HG02678 (cell line): ENCODE data around the gene PDZD7.

Experiments used
- ATAC-seq: cut with Tn5 transposase; IDR thresholded peaks from one replicate; pipeline ENCODE4 v1.9.1; 2021; ENCODE audit warnings: mild to moderate bottlenecking, moderate library complexity; ENCODE audit not compliant: unreplicated experiment

PDZD7 gene

DNA sequence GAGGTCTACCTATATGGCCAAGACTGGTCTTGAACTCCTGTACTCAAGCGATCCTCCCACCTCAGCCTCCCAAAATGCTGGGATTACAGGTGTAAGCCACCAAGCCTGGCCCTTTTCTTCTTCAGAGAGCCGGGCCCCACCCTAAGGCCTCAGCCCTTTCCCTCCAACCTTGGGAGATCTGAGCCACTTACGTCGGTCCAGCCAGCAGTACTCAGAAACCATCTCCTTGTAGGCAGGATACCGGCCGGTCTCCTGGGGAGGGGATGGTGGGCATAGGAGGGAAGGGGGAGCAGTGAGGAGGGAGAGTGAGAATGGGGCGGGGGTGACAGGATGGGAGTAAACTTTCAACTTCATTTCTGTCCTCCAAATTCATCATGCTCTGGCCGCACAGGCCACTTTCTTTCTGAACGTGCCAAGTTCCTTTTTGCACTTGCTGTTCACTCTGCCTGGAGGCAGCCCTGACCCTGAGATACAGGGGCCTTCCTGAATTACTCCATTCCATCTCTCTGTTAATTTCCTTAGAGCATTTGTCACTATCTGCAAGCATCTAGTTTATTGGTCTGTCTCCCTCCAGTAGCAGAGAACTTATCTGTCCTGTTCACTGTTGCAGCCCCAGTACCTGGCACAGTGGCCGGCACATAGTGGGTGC, 10.4 kb downstream of the PDZD7 start:
- ATAC-seq = no peak

DNA sequence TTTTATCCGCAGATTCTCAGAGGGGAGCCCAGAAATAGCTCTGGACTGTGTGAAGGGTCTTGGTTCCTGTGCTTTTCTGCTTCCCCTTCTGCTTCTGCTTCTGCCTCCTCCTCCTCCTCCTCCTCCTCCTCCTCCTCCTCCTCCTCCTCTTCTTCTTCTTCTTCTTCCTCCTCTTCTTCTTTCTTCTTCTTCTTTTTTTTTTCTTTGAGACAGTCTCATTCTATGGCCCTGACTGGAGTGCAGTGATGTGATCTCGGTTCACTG, 11.6 kb downstream of the PDZD7 start:
- no peak for ATAC-seq

DNA sequence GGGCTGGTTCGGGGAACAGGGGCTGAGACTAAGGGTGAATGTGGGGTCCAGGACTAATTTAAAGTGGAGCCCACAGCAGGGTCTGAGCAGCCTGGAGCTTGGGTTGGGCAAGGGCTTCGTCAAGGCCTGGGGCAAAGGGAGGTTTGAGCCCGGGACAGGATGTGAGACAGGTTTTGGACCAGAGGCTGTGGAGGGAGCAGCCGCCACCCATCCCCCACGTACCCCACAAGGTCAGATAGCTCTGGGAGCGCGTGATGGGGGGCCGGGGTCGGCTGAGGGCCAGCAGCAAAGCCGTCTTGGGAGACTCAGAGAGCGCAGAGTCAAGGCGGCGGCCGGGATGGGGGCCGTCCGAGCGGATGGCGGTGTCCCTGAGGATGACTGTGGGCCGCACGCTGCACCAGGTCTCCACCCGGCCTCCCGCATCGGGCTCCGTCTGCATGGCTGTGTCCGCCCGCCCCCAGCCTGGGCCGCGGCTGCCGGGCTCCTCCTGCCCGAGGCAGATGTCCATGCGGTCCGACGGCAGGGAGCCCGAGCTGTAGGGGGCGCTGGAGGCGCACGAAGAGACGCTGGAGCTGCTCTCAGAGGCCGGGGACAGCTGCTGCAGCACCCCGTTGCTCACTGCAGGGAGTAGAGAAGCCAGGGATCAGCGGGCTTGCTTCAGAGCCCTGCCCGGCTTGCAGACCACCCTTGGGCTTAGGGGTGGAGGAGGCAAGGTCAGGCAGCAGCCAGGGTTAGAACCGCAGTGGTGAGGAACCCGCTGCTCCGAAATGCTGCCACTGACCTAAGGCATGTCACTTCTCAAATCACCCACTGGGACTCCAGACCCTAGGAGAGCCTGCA, 12.1 kb downstream of the PDZD7 start:
- no peak for ATAC-seq

DNA sequence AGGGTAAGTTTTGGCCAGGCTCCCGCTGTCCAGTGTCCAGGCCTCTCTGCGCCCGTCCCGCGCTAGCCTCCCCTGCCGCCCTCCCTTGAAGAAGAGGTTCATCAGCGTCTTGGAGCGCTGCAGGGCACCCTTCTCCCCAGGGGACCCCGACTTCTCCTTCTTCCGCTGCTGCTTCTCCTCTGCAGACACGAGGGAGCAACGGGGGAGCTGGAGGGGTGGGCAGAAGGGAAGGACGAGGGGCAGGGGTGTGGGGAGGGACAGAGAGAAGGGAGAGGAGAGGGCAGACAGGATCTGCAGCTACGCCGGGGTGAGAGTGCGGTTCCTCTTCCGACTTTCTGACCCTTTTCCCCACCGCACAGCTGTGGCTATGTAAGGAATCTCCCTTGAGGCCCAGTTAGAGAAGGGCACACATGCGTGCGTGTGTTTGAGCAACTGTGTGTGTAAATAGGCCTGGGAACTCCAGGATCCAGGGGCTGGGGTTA, 12.8 kb downstream of the PDZD7 start:
- ATAC-seq = no peak

DNA sequence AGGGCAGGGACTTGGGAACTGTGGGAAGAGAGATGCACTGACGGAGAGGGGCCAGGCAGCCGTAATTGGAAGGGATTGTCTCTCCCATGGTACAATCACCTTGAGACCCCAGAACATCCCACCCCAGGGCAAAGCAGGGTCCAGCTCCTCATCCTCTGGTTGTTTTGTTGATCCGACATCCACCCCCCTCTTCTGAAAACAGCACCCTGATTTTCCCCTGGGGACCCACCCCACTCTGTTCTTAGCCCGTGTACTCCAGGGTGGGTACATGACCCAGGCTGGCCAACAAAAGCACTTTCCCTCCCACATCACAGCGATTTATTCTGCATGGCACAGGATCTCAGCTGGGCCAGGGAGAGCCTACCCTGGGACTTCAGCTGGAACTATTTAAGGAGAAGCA, 14.1 kb downstream of the PDZD7 start:
- ATAC-seq = no peak

DNA sequence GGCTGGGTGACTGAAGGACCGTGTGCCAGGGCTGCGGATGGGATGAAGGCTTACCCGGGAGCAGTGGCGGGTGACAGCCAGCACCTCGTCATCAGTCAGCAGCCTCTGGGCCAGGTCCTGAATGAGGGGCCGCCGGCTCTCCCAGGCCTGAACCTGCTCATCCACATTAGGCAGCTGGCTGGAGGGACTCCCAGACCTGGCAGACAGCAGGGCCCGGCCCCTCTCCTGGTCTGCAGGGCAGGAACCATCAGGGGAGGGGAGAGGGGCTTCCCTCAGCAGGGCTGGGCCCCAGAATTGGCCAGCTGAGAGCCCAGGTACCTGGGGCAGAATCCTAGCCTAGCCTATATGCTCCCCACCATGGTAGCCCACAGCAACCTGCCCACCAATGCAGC, 15.4 kb downstream of the PDZD7 start:
- ATAC-seq = no peak

DNA sequence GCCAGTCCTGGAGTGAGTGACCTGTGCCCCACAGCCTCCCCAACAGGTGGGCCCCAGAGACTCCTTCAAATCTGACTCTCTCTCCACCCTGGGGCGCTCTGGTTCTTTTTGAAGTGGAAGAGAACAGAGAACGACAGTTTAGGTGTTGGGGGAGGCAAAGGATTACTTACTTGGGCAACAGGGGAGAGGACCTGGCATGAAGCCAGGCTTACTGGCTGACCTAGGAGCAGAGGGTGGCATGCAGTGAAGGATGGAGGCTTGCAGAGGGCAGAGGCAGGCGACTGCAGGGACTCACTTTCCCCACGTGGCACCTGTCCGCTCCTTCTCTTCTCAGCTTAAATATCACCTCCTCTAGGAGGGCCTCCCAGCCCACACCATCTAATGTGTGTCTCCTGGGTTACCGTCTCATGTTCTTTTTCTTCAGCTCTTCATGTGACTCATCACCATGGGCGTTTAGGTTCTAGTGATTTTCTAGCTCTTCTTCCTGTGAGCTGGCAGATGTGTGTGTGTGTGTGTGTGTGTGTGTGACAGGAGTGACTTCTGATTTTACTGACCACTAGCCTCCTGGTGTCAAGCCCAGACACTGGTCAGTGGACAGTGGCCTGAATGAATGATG, 15.9 kb downstream of the PDZD7 start:
- ATAC-seq = no peak

DNA sequence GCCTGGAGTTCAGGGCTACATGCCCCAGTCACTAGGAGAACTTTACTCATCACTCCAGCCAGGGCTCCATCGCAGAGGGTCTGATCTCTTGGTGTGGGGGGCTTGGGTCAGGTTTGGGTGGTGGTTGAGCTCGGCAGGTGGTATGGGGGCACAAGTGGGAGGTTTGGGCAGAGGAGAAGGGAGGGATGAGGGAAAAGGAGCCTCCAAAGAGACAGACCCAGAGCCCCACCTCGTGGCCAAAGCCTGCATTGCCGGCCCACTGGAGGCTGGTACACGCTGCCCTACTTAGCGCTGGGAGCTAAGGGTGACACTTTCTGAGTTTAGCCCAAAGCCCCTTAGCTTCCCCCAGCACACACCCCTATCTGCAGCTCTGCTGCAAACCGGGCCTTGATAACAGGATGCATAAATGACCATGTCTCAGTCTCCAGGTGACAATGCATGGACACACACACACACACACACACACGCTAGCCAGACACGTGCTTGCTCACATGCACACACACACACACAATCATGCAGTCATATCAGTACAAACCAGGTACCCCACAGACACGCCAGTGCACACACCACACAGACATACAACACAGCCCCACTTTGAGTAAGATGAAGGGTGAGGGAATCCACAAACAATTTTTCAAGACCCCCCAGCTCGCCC, 16.6 kb downstream of the PDZD7 start:
- ATAC-seq = no peak

DNA sequence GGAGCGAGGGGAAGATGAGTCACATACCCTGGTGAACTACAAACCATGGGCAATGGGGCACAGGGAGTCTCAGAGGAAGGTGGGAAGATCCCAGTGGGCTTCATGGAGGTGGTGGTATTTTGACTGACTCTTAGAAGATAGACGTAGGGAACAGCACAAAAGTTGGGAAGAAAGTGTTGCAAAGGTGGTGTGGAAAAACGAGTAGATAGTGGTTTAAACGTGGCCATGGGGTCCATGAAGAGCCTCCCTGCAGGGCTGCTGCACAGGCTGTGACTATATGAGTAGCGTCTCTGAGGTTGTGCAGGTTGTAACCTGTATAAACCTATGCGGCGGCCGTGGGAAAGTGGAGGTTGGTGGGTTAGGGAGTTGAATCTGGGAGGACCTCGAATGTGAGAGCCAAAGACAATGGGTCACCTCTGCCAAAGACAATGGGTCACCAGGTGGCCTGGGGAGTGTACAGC, 17.5 kb downstream of the PDZD7 start:
- no peak for ATAC-seq

DNA sequence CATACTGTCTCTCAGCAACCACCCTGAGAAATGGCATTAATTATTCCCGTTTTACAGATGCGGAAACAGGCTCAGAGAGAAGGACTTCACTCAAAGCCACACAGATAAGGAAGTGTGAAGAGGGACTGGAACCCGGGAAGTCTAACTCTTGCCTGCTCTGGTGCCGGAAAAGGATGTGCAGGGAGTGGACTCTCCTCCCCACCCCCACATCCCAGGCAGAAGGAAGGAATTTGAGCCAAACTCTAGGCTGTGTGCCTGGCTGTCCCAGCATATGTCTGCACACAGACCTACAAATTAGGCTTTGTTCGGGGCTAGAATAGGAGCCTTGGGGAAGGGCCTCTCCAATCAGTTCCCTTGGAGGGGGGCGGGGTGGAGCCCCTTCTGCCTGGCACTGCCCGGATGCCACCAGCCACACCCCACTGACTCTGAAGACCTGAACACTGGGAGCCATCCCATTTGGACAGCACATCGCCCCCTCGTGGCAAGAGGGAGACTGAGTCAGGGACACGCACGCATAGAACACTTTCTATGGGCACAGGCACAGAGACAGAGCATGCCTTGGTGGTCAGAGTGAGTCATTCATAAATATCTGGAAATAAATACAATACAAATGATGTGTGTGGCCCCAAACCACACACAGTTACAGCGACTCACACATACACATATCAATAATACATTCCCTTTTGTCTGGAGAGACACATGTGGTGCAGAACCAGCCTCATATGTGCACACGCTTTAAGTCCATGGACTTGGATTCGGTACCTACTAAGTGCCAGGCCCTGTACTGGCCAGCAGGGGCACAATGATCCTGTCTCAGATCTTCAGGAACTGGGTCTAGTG, 18.2 kb downstream of the PDZD7 start:
- ATAC-seq = peak; percentile 64

DNA sequence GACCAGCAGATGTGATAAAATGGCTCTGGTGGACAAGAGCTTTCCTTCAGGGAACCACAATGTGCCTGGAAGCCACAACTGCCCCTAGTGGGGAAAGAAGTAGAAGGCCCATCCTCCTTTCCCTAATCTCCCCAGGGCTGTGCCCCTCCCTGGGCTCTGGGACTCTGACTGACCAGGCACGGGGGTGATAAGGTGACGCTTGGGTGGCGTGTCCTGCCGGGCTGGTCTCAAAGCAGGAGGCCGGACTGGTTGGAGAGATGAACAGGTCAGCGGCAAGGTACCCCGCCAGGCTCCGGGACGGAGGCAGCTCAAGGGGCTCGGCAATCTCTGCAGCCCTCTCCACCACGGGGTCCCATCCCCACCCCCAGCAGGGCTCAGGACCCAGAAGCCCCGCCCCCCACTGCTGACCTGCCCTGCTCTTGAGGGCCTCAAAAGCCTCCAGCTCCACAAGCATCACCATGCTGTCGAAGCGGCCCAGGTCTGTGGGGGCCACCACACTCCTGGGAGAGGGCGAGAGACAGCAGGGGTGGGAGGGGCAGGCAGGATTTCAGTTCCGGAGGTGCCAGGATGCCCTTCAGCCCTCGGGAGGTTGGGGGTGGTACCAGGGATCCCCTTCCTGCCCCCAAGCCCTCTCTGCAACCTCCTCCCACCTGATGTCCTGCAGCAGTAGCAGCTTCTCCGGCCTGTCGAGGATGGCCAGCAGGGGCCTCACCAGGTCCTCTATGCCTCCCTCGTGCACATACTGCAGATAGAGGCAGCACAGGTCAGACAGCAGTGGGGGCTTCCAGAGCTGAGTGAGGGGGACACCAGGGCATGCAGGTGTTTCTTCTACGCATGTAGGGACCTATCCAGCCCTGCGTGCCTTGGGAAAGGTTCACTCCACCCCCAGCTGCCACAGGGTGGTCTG, 19.2 kb downstream of the PDZD7 start:
- ATAC-seq = no peak

DNA sequence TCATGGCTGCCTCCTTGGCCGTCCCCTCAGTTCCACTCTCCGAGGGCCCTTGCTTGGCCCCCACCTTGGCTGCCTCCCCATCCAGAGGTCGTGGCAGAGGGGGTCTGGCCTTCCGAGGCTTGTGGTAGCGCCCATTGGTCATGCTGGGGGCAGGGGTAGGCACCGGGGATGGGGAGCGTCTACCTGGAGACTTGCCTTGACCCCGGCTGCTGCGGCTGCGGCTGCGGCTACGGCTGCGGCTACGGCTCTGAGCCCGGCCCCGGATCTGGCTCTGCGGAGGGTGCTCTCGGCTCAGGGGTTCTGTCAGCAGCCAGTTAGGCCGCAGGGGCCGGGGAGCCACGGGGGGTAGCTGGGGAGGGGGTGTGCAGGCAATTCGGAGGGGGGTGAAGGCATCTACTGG, 20.6 kb downstream of the PDZD7 start:
- no peak for ATAC-seq

DNA sequence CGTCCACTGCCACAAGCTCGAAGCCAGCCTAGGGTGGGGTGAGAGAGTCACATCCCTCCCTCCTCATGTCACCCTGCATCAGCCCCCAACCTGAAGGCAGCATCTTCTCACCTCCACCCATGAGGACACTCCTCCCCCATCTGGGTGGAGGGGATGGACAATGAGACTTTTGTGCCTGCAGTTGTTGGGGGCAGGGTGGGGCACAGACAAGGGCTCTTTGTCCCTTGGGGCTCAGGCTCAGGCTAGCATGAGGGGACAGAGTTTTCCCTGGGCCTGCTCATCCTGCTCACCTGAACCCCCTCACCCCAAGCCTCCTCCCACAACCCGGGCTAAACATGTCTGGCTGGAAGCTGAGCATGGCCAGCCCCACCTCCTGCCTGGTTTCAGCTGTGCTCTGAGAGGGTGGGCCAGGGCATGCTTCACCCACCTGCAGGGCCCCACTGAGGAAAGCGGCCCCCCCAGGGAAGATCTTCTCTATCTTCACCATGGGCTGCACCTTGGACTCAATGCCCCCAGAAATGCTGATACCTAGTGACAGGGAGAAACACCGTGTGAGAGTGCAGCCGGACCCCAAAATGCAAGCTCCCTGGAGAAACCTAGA, 22.0 kb downstream of the PDZD7 start:
- no peak for ATAC-seq

DNA sequence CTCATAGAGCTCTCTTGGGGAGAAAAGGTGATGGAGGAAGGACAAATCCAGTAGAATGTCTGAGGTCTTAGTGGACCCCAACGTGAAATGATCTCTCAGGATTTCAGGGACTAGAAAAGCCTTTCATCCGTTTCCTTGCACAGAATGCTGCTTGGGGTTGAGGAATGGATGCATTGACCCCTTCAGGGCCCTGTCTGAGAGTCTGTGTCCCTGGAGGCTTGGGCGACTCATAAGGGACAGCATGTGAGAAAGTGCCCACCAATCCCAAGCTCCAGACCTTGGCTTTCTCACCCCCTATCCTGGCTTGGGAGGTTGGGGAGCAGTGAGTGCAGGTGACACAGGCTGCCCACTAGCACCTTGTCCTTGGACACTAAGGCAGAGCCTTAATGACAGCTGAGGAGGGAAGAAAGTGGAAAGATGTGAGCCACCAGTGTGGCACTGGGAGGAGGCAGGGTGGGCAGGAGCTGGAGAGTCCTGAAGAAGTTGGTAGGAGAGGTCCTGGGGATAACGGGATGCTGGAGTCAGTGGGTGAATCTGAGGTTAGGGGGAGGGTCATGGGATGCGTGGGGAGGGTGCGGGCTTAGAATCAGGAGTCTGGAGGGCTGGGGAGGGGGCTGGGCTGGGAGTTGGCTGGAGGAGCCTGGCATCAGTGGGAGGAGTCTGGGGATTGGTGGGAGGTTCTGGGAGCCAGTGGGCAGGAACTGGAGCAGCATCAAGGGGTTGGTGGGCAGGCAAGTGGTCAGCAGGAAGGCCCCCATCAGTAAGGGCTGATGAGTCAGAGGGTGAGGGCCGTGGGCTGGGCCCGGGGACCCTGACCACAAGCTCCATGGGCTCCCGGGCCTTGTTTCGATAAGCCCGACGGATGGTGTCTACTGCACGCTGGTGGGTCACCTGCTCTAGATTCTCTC, 22.8 kb downstream of the PDZD7 start:
- ATAC-seq = no peak

DNA sequence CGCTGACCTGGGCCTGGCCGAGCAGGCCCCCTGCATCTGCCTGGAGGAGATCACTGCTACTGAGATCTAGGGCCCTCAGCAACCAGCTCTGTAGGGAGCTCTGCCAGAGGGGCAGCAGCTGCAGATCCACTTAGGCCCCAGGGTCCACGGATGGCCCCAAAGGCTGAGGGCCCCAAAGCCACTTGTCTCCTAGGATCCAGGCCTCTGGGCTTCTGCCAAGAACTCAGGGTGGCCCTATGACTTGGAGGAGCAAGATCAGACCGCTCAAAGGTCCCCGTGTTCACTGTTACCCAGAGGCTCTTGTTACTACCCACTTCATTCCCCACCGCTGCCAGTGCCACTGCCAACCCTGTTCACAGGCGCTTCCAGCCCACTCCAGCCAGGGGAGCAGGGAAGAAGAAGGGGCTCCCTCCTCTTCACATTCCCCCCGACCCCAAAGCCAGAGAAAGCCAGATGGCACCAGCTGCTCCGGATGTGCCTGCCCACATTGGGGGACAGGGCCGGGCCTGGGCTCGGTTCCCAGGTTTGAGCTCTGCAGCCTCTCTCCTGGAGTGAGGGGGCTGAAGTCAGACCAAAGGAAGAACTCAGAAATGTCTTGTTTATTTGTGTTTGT, 23.7 kb downstream of the PDZD7 start:
- no peak for ATAC-seq

DNA sequence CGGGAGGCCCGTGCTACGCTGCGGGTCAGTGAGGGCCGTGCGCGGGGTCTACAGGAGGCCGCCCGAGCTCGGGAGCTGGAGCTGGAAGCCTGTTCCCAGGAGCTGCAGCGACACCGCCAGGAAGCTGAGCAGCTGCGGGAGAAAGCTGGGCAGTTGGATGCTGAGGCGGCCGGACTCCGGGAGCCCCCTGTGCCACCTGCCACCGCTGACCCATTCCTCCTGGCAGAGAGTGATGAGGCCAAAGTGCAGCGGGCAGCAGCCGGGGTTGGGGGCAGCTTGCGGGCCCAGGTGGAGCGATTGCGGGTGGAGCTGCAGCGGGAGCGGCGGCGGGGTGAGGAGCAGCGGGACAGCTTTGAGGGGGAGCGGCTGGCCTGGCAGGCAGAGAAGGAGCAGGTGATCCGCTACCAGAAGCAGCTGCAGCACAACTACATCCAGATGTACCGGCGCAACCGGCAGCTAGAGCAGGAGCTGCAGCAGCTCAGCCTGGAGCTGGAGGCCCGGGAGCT, 24.3 kb downstream of the PDZD7 start:
- ATAC-seq = no peak

DNA sequence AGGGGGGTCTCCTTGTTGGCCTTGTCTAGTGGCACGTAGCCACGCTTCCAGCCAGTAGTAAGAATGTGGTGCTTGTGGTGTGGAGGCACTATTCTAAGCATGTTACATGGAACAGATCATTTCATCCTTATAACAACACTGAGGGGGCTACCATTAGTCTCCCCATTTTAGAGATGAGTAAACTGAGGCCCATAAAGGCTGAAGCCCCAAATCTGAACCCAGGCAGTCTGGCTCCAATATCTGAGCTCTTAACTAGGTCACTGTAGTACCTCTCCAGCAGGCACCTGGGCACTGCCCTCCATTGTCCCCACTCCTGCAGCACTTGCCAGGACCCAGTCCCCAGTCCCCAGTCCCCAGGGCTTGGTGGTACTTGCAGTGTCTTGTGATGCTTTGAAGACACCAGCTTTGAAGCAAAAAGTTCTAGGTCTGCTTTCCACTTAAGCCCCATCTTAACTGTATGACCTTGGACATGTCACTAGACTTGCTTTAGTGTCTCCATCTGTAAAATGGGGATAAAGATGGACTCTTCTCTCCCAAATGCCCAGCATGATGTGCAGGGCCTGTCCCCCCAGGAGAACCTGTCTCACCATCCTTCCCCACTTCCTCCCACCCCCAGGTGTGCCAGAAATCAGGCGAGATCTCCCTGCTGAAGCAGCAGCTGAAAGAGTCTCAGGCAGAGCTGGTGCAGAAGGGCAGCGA, 24.9 kb downstream of the PDZD7 start:
- no peak for ATAC-seq
